ENCODE results near the gene MMEL1. TPM values are rescaled to one million over a fixed set of nuclear protein-coding genes. Genes with fewer than 3 reads are reported as not detected.

MMEL1 gene
- total and polyA plus RNA-seq, 2 donors (not counting 3 experiments of a cell fraction or from before 2014, with no cell fraction given) = 1.1 to 1.2 TPM

DNA sequence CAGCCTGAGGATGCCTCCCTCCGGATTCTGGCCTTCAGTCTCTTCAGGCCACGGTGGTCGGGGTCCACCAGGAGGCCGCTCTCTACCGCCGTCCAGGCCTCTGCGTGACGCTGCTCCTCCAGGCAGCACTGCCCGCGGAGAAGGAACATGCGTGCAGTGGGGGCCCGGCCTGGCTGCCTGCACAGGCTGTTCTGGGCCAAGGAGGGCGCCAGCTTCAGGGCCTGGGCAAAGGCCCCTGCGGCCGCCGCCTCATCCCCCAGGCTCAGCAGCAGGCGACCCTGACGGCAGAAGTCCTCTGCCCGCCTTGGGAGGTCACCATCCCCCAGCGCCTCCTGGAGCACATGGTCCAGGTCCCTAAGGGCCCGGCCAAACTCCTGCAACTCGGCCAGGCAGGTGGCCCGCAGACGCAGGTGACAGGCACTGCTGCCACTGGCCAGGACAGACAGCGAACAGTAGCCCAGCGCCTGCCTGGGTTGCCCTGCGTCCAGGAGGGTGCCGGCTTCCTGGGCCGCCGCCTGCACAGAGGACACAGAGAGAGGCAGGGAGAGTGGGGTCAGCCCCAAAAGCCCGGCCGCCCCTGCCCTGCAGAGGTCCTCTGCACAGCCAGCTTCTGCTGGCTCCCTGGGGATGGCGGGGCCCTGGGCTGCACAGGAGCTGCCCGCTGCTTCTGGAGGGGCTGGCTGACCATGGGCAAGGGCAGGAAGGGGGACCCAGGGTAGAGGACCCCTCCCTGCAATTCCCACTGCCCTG is 8.7 kb upstream of the MMEL1 start:
- H3K27ac ChIP-seq (ENCODE audit: insufficient read depth, low read depth, low read length) = no peak overlapping the region
- H3K36me3 ChIP-seq (ENCODE audit: control insufficient read depth in 2 of 2, extremely low read depth in 1 of 2, insufficient read depth in 2 of 2, low read length in 2 of 2) = no peaks in the 10 kb centered on the region
- peaks cover 8% of the 10 kb centered on the region for H3K4me1 ChIP-seq (ENCODE audit: control insufficient read depth, extremely low read depth, insufficient read depth, low read length)
- H3K9me1 ChIP-seq (replicated peaks; ENCODE audit: control insufficient read depth, extremely low read depth, insufficient read depth, low read length) = no peaks in the 10 kb centered on the region
- dilution Hi-C loops (cut with MboI; ENCODE audit: extremely low pct_ligation_motif_present, low sequenced_read_pairs) = no loop called here
- H3K79me2 ChIP-seq (ENCODE audit: control insufficient read depth, insufficient read depth, low read length) = no peaks in the 10 kb centered on the region
- no peak overlapping the region for H3K9ac ChIP-seq (replicated peaks; ENCODE audit: extremely low read depth, insufficient read depth, low read length)
- H4K20me1 ChIP-seq (replicated peaks; ENCODE audit: control insufficient read depth, extremely low read depth, insufficient read depth, low read length) = no peaks in the 10 kb centered on the region
- no peak for DNase-seq (ENCODE audit: low read depth, low spot score)
- ChIA-PET CTCF (no interaction called here), POLR2A (no interaction called here)
- H3K9me3 ChIP-seq (replicated peaks; ENCODE audit: control insufficient read depth, insufficient read depth, low read length) = peaks cover 1% of the 10 kb centered on the region
- no peaks in the 10 kb centered on the region for H3K27me3 ChIP-seq (ENCODE audit: control insufficient read depth in 2 of 2, insufficient read depth in 2 of 2, low read length in 2 of 2)
- intact Hi-C loops (cut with micrococcal nuclease) = loop anchor here (2.0 to 10.0 kb wide), 2 partner anchors 93 to 773 kb away; no protein-coding TSS in a partner anchor
- TF ChIP-seq MYC (IDR thresholded peaks at IDR 0.05; ENCODE audit: low read depth, low read length) (no peak), POLR2A (IDR thresholded peaks at IDR 0.05; ENCODE audit: low read depth, low read length) (no peak), GATA2 (IDR thresholded peaks at IDR 0.05; ENCODE audit: insufficient read depth, insufficient read length, low read depth, low read length) (no peak), POLR2AphosphoS5 (IDR thresholded peaks at IDR 0.05; ENCODE audit: insufficient read depth, low read depth, low read length) (no peak), EZH2 (IDR thresholded peaks at IDR 0.05; ENCODE audit: borderline replicate concordance, low read depth, low read length, severe bottlenecking) (no peak), JUN (IDR thresholded peaks at IDR 0.05; ENCODE audit: borderline replicate concordance, insufficient read depth, insufficient read length, low read depth) (no peak), FOS (IDR thresholded peaks at IDR 0.05; ENCODE audit: borderline replicate concordance, insufficient read depth, low read length) (no peak)
- TF ChIP-seq, protein P1, sequence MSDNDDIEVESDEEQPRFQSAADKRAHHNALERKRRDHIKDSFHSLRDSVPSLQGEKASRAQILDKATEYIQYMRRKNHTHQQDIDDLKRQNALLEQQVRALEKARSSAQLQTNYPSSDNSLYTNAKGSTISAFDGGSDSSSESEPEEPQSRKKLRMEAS (IDR thresholded peaks at IDR 0.05; ENCODE audit: insufficient read depth, insufficient read length) = no peak
- TF ChIP-seq, protein P2, sequence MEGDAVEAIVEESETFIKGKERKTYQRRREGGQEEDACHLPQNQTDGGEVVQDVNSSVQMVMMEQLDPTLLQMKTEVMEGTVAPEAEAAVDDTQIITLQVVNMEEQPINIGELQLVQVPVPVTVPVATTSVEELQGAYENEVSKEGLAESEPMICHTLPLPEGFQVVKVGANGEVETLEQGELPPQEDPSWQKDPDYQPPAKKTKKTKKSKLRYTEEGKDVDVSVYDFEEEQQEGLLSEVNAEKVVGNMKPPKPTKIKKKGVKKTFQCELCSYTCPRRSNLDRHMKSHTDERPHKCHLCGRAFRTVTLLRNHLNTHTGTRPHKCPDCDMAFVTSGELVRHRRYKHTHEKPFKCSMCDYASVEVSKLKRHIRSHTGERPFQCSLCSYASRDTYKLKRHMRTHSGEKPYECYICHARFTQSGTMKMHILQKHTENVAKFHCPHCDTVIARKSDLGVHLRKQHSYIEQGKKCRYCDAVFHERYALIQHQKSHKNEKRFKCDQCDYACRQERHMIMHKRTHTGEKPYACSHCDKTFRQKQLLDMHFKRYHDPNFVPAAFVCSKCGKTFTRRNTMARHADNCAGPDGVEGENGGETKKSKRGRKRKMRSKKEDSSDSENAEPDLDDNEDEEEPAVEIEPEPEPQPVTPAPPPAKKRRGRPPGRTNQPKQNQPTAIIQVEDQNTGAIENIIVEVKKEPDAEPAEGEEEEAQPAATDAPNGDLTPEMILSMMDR (IDR thresholded peaks at IDR 0.05; ENCODE audit: extremely low read depth in 1 of 2, insufficient read depth in 1 of 2, low read depth in 1 of 2, low read length in 2 of 2) = no peak
- H3K4me2 ChIP-seq (ENCODE audit: insufficient read depth, low read length) = no peak overlapping the region
- no peak overlapping the region for H2AFZ ChIP-seq (ENCODE audit: low read depth, low read length)
- peak overlapping the region in 1 of 3 experiments; percentile 60 for H3K4me3 ChIP-seq (replicated peaks in 1 of 3; ENCODE audit: insufficient read depth in 1 of 3, low read depth in 1 of 3, low read length in 3 of 3)
- no peak for FAIRE-seq
- BruUV-seq (replicated peaks) = no TSS peak

Data from endothelial cell of umbilical vein (primary cell).